Hippocampal formation (tissue), 2 donors: ENCODE measurements around the gene DNAJC13.

Experiments
- DNase-seq, 2 donors: peaks; one replicate each; lab custom pipeline; 2025; lab: John Stamatoyannopoulos, UW

DNAJC13 gene

GRCh38 chr3:132405188-132405587 lies 12.1 kb upstream of the DNAJC13 start:
- DNase-seq: no peak

- no peak for DNase-seq
Measured at GRCh38 chr3:132405609-132406299, 11.5 kb upstream of the DNAJC13 start.

GRCh38 chr3:132406587-132406986 lies 10.7 kb upstream of the DNAJC13 start:
- no peak for DNase-seq

- DNase-seq: no peak
Measured at GRCh38 chr3:132407025-132407424, 10.3 kb upstream of the DNAJC13 start.

GRCh38 chr3:132414841-132415240 lies 2.5 kb upstream of the DNAJC13 start:
- DNase-seq: no peak

GRCh38 chr3:132416161-132416560 lies 1.1 kb upstream of the DNAJC13 start:
- no peak for DNase-seq

GRCh38 chr3:132417695-132418411 lies 551 bp downstream of the DNAJC13 start:
- peak; percentile 30 to 69 for DNase-seq

- DNase-seq: no peak
Measured at GRCh38 chr3:132418916-132419315, 1.6 kb downstream of the DNAJC13 start.

GRCh38 chr3:132421832-132422231 lies 4.5 kb downstream of the DNAJC13 start:
- DNase-seq: no peak

- no peak for DNase-seq
Measured at GRCh38 chr3:132422531-132422930, 5.2 kb downstream of the DNAJC13 start.

GRCh38 chr3:132432639-132433038 lies 15.3 kb downstream of the DNAJC13 start:
- DNase-seq: no peak

GRCh38 chr3:132433121-132433520 lies 15.8 kb downstream of the DNAJC13 start:
- no peak for DNase-seq

GRCh38 chr3:132435224-132435910 lies 18.1 kb downstream of the DNAJC13 start:
- no peak for DNase-seq

GRCh38 chr3:132435911-132436425 lies 18.7 kb downstream of the DNAJC13 start:
- DNase-seq: no peak

- DNase-seq: no peak
Measured at GRCh38 chr3:132443421-132443820, 26.1 kb downstream of the DNAJC13 start.

GRCh38 chr3:132444383-132444782 lies 27.1 kb downstream of the DNAJC13 start:
- no peak for DNase-seq

- DNase-seq: no peak
Measured at GRCh38 chr3:132445817-132446216, 28.5 kb downstream of the DNAJC13 start.

GRCh38 chr3:132448216-132448961 lies 31.1 kb downstream of the DNAJC13 start:
- DNase-seq: no peak

- no peak for DNase-seq
Measured at GRCh38 chr3:132456136-132456535, 38.8 kb downstream of the DNAJC13 start.

- no peak for DNase-seq
Measured at GRCh38 chr3:132456571-132456970, 39.3 kb downstream of the DNAJC13 start.

- no peak for DNase-seq
Measured at GRCh38 chr3:132457286-132457685, 40.0 kb downstream of the DNAJC13 start.

GRCh38 chr3:132459551-132459950 lies 42.2 kb downstream of the DNAJC13 start:
- no peak for DNase-seq
